ENCODE measurements around the gene CMIP. TPM values are rescaled to one million over a fixed set of nuclear protein-coding genes. Genes with fewer than 3 reads are reported as not detected.

CMIP gene
- total RNA-seq, 1 experiment from 2014 or later, result 68.0 TPM

- no peaks in the 10 kb centered on the region for H3K4me1 Mint-ChIP-seq (ENCODE audit: low read depth, unreplicated experiment)
- no peaks in the 10 kb centered on the region for H3K36me3 Mint-ChIP-seq (ENCODE audit: insufficient read depth, unreplicated experiment)
- no TSS peak for BruUV-seq (replicated peaks)
- CTCF ChIA-PET, result interaction anchor here (0.7 kb wide), 1 partner anchor 110 kb away, joined by 5 read pairs; no protein-coding TSS in a partner anchor
- H3K9me3 Mint-ChIP-seq (ENCODE audit: unreplicated experiment), result no peaks in the 10 kb centered on the region
- no peak for DNase-seq
- no peak for TF ChIP-seq CTCF (IDR thresholded peaks at IDR 0.05; ENCODE audit: insufficient read depth in 1 of 2, low read depth in 1 of 2, low read length in 1 of 2, severe bottlenecking in 1 of 2, unreplicated experiment in 1 of 2)
- H3K27ac Mint-ChIP-seq (ENCODE audit: unreplicated experiment), result no peak overlapping the region
- POLR2A ChIA-PET, result no interaction called here
- H3K36me3 ChIP-seq (ENCODE audit: control insufficient read depth, insufficient read depth, low read length), result no peaks in the 10 kb centered on the region
- no peak overlapping the region for H3K4me3 Mint-ChIP-seq (ENCODE audit: unreplicated experiment)
- no peaks in the 10 kb centered on the region for H3K27me3 Mint-ChIP-seq (ENCODE audit: insufficient read depth, unreplicated experiment)
- H3K27me3 ChIP-seq (replicated peaks; ENCODE audit: control insufficient read depth, insufficient read depth, low read length), result no peaks in the 10 kb centered on the region
- no peak overlapping the region for H3K4me3 ChIP-seq (ENCODE audit: low read depth, low read length)
- peaks cover 10% of the 10 kb centered on the region; the same call in 1 of the 2 replicates for H3K4me1 ChIP-seq
- intact Hi-C loops (cut with micrococcal nuclease; ENCODE audit: unreplicated experiment), result loop anchor here (5.0 to 10.0 kb wide), 2 partner anchors 528 to 730 kb away; partner anchors contain the start of genes CENPN and CMC2
- no peaks in the 10 kb centered on the region for H3K9me3 ChIP-seq
Measured at GRCh38 chr16:81734632-81735434, 290.2 kb downstream of the CMIP start.

- H3K36me3 Mint-ChIP-seq (ENCODE audit: insufficient read depth, unreplicated experiment), result no peaks in the 10 kb centered on the region
- Histone ChIP-seq H3K4me3 (ENCODE audit: low read depth, low read length) (no peak overlapping the region), H3K36me3 (ENCODE audit: control insufficient read depth, insufficient read depth, low read length) (no peaks in the 10 kb centered on the region), H3K4me1 (peaks cover 10% of the 10 kb centered on the region; the same call in 1 of the 2 replicates), H3K9me3 (no peaks in the 10 kb centered on the region), H3K27me3 (replicated peaks; ENCODE audit: control insufficient read depth, insufficient read depth, low read length) (no peaks in the 10 kb centered on the region)
- no peaks in the 10 kb centered on the region for H3K4me1 Mint-ChIP-seq (ENCODE audit: low read depth, unreplicated experiment)
- no TSS peak for BruUV-seq (replicated peaks)
- CTCF ChIA-PET, result interaction anchor here (2.2 kb wide), 1 partner anchor 13 kb away, joined by 6 read pairs; no protein-coding TSS in a partner anchor
- intact Hi-C loops (cut with micrococcal nuclease; ENCODE audit: unreplicated experiment), result loop anchor here (1.0 to 10.0 kb wide), 7 partner anchors 15 to 733 kb away; partner anchors contain the start of genes ATMIN, CENPN and CMC2
- no peaks in the 10 kb centered on the region for H3K9me3 Mint-ChIP-seq (ENCODE audit: unreplicated experiment)
- POLR2A ChIA-PET, result no interaction called here
- H3K27me3 Mint-ChIP-seq (ENCODE audit: insufficient read depth, unreplicated experiment), result no peaks in the 10 kb centered on the region
- no peak overlapping the region for H3K4me3 Mint-ChIP-seq (ENCODE audit: unreplicated experiment)
- peak; percentile 87 to 92 for TF ChIP-seq CTCF (IDR thresholded peaks at IDR 0.05; ENCODE audit: insufficient read depth in 1 of 2, low read depth in 1 of 2, low read length in 1 of 2, severe bottlenecking in 1 of 2, unreplicated experiment in 1 of 2)
- peak; percentile 91 to 93 for DNase-seq
- H3K27ac Mint-ChIP-seq (ENCODE audit: unreplicated experiment), result no peak overlapping the region
Measured at GRCh38 chr16:81737885-81738536, 293.4 kb downstream of the CMIP start.

GRCh38 chr16:81738783-81739496 lies 294.3 kb downstream of the CMIP start:
- intact Hi-C loops (cut with micrococcal nuclease; ENCODE audit: unreplicated experiment), result loop anchor here (1.0 to 10.0 kb wide), 7 partner anchors 16 to 734 kb away; partner anchors contain the start of genes ATMIN, CENPN and CMC2
- Mint-ChIP-seq H3K4me1 (ENCODE audit: low read depth, unreplicated experiment) (no peaks in the 10 kb centered on the region), H3K9me3 (ENCODE audit: unreplicated experiment) (no peaks in the 10 kb centered on the region), H3K27ac (ENCODE audit: unreplicated experiment) (no peak overlapping the region), H3K36me3 (ENCODE audit: insufficient read depth, unreplicated experiment) (no peaks in the 10 kb centered on the region), H3K27me3 (ENCODE audit: insufficient read depth, unreplicated experiment) (no peaks in the 10 kb centered on the region), H3K4me3 (ENCODE audit: unreplicated experiment) (no peak overlapping the region)
- CTCF ChIA-PET, result no interaction called here
- DNase-seq, result no peak
- BruUV-seq (replicated peaks), result no TSS peak
- H3K9me3 ChIP-seq, result no peaks in the 10 kb centered on the region
- no peak for TF ChIP-seq CTCF (IDR thresholded peaks at IDR 0.05; ENCODE audit: insufficient read depth in 1 of 2, low read depth in 1 of 2, low read length in 1 of 2, severe bottlenecking in 1 of 2, unreplicated experiment in 1 of 2)
- no peak overlapping the region for H3K4me3 ChIP-seq (ENCODE audit: low read depth, low read length)
- H3K4me1 ChIP-seq, result peaks cover 10% of the 10 kb centered on the region; the same call in 1 of the 2 replicates
- H3K27me3 ChIP-seq (replicated peaks; ENCODE audit: control insufficient read depth, insufficient read depth, low read length), result no peaks in the 10 kb centered on the region
- POLR2A ChIA-PET, result no interaction called here
- no peaks in the 10 kb centered on the region for H3K36me3 ChIP-seq (ENCODE audit: control insufficient read depth, insufficient read depth, low read length)
